LNCAP (cell line): Measurements from ENCODE around the gene QSOX2.

ENCODE experiments used
- TF ChIP-seq, protein P1 (sequence below): fragments of 450-650 bp; IDR thresholded peaks from 2 replicates; pipeline ENCODE4 v1.5.1; 2017; ENCODE audit warnings: mild to moderate bottlenecking

QSOX2 gene

DNA sequence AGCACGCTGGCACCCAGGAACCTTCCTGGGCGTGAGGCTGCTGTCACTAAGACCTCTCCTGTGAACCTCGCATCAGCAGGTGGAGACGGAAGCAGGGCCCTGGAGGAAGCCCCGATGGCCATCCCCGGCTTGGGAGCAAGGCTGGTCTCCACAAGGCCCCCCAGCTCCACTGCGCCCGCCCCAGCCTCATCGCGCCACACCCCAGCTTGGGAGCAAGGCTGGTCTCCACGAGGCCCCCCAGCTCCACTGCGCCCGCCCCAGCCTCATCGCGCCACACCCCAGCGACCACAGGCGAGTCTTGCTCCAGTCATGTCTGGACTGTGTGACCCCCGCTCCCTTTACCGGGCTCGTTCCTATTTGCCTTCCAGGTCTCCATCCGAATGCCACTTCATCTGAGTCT is 11.0 kb downstream of the QSOX2 start:
- TF ChIP-seq, protein P1, sequence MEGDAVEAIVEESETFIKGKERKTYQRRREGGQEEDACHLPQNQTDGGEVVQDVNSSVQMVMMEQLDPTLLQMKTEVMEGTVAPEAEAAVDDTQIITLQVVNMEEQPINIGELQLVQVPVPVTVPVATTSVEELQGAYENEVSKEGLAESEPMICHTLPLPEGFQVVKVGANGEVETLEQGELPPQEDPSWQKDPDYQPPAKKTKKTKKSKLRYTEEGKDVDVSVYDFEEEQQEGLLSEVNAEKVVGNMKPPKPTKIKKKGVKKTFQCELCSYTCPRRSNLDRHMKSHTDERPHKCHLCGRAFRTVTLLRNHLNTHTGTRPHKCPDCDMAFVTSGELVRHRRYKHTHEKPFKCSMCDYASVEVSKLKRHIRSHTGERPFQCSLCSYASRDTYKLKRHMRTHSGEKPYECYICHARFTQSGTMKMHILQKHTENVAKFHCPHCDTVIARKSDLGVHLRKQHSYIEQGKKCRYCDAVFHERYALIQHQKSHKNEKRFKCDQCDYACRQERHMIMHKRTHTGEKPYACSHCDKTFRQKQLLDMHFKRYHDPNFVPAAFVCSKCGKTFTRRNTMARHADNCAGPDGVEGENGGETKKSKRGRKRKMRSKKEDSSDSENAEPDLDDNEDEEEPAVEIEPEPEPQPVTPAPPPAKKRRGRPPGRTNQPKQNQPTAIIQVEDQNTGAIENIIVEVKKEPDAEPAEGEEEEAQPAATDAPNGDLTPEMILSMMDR, result no peak

DNA sequence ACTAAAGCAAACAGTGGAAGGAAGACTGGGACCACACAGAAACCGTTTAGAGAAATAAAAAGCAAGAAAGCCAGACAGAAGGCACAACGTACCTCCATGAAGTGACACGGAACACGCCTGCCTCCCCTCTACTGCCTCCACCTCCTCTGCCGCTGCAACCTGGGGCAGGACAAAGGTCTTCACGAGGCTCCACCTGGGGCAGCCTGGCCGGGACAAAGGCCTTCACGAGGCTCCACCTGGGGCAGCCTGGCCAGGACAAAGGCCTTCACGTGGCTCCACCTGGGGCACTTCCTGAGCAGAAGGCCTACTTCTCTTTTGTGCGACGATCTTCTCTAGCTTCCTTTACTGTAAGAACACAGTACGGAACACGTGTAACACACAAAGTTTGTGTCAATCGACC is 11.7 kb downstream of the QSOX2 start:
- TF ChIP-seq, protein P1, result no peak

DNA sequence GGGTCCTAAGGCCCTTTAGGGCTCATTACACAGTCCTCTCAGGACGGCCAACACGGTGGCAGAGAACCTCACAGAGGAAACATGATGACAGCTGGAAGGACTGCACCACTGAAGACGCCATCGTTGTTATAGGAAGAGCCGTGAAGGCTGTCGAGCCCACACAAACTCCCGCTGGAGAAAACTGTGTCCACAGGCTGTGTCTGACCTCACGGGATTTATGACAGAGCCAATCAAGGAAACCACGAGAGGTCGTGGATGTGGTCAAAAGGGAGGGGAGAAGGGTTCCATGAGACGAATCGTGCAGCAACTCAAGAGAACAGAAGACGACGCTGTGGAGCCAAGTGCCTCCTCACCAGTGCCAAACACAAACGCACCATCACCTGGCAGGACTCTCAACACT is 12.2 kb downstream of the QSOX2 start:
- TF ChIP-seq, protein P1, result no peak

DNA sequence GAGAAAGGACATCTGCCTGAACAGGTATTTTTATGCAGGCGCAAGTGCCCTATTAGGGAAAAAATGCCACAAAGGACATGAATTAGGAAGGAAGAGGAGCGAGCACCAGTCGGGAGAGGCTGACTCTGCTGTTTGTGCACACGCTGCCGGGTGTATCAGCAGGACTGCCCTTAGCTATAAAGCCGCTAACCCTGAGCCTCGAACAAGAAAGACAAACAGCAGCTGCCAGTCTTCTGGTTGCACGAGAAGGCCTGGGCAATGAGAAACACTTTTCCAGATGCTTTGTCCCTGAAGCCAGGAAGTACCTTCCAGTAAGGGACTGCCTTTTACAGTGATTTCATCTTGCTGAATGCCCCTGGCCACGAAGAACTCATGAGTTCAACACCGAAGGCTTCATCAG is 12.6 kb downstream of the QSOX2 start:
- TF ChIP-seq, protein P1, result no peak

DNA sequence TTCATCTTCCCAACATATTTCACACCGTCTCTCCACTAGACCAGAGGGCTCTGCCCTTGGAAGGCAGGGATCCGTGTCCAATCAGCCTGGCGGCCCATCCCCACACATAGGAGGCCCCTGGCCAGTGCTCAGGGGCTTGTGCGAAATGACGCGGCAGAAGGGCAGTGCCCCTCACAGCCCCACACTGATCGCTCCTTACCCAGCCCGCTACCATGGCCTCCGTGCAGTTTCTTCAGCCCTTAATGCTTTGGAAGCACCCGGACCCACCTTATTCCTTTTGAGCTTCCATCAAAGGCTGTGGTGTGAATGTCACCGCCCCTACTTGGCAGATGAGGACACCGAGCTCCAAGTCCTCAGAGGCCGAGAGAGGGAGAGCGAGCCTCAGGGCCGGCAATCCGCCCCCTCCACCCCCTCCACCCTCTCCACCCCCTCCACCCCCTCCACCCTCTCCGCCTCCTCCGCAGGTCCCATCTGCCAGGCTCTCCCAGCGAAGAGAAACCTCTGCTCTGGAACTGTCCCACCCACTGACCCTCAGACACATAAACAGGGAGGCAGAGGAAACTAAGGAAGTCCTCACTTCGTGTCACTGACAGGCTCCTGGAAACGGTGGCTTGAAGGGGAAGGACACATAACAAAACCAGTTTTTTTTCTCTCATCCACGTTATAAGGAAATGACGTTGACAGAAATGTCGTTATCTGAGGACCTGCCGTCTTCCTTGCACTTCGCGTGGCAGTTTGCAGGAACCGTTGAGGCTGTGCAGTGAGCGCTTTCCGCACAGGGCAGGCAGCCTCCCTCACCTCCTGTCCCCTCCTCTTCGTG is 13.9 kb downstream of the QSOX2 start:
- TF ChIP-seq, protein P1, result no peak

DNA sequence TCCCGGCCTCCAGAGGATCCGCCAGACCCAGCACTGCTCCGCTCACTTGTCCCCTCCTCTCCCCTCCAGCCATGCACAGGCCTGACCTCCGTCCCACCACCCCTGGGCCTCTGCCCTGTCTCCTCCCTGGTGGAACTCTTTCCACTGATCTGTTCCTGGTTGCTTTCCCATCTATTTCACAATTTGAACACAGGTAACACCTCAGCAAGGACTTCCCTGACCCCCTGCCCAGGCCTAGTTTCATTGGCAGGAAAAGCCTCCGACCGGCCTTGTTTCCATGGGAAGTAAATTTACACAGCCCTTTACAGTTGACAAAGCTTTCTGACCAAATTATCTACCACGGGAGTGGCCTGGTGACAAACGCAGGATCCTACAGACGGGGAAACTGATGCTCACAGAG is 14.8 kb downstream of the QSOX2 start:
- TF ChIP-seq, protein P1, result no peak

DNA sequence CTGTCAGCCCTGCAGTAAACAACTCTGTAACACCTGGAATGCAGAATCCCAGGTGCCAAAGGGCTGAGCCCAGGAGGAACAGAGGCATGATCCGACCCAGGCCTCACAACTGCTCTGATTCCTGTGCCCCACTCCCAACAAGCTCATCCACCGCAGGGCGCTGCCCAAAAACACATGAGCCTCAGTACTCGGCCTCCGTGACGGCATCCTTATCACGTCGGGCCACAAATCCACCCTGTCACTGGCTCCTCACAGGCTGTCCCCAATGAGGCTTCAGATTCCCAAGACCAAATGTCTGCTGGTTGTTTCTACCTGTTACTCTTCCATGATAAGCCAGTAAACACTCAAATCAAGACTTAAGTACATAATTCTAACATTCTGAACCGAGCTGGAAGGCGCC is 15.2 kb downstream of the QSOX2 start:
- TF ChIP-seq, protein P1, result no peak
